Smooth muscle cell (in vitro differentiated cells): Measurements from ENCODE around the gene ENOX1. TPM values are rescaled to one million over a fixed set of nuclear protein-coding genes. Genes with fewer than 3 reads are reported as not detected.
A peak's percentile ranks its signal among the peaks of the same experiment; 100 is the strongest.

Source experiments
- DNase-seq: peaks from one replicate; lab custom pipeline; 2025; ENCODE audit not compliant: unreplicated experiment; lab: John Stamatoyannopoulos, UW
- H2AFZ ChIP-seq: fragments of 200-600 bp; sonication (generic); 2 replicates; pipeline ENCODE4 v1.6.0; 2016; ENCODE audit warnings: antibody characterized with exemption, low read depth, mild to moderate bottlenecking
- H3F3A ChIP-seq: fragments of 200-600 bp; sonication (generic); 2 replicates; pipeline ENCODE4 v1.6.0; 2017; ENCODE audit warnings: antibody characterized with exemption, low read depth
- H3K27ac ChIP-seq: fragments of 200-600 bp; sonication (generic); 2 replicates; pipeline ENCODE4 v1.5.1; 2016; ENCODE audit warnings: low read depth, mild to moderate bottlenecking
- H3K27me3 ChIP-seq: fragments of 200-600 bp; sonication (generic); 2 replicates; pipeline ENCODE4 v1.6.1; 2016; ENCODE audit warnings: low read depth, mild to moderate bottlenecking
- H3K36me3 ChIP-seq: fragments of 200-600 bp; sonication (generic); 2 replicates; pipeline ENCODE4 v1.5.1; 2016; ENCODE audit warnings: low read depth
- H3K4me1 ChIP-seq: fragments of 200-600 bp; sonication (generic); 2 replicates; pipeline ENCODE4 v1.5.1; 2016; ENCODE audit warnings: low read depth
- H3K4me2 ChIP-seq: fragments of 200-600 bp; sonication (generic); 2 replicates; pipeline ENCODE4 v1.6.0; 2016; ENCODE audit warnings: mild to moderate bottlenecking
- H3K4me3 ChIP-seq: fragments of 200-600 bp; sonication (generic); 2 replicates; pipeline ENCODE4 v1.5.1; 2016; ENCODE audit warnings: mild to moderate bottlenecking
- H3K79me2 ChIP-seq: fragments of 200-600 bp; sonication (generic); 2 replicates; pipeline ENCODE4 v1.6.0; 2016; ENCODE audit warnings: low read depth, mild to moderate bottlenecking
- H3K9ac ChIP-seq: fragments of 200-600 bp; sonication (generic); 2 replicates; pipeline ENCODE4 v1.6.0; 2016; ENCODE audit warnings: low read depth
- H3K9me3 ChIP-seq: fragments of 200-600 bp; sonication (generic); replicated peaks from 2 replicates; pipeline ENCODE4 v1.5.1; 2016; ENCODE audit warnings: low read depth
- H4K20me1 ChIP-seq: fragments of 200-600 bp; sonication (generic); 2 replicates; pipeline ENCODE4 v1.6.0; 2016; ENCODE audit warnings: low read depth
- CTCF ChIP-seq: fragments of 200-600 bp; sonication (generic); IDR thresholded peaks from 2 replicates; pipeline ENCODE4 v1.5.1; 2017; ENCODE audit warnings: borderline replicate concordance, mild to moderate bottlenecking, antibody characterized with exemption; ENCODE audit not compliant: insufficient read depth, poor library complexity, severe bottlenecking
- WGBS: methylation state at CpG from one replicate; pipeline ENCODE4 v1.1.7; 2016; ENCODE audit warnings: low lambda C conversion rate; 5-methylcytosine and 5-hydroxymethylcytosine counted together
- polyA plus RNA-seq: library from polyadenylated mRNA; unstranded; fragments of >200 nt; fragmentation: Nextera tagmentation; extraction: Ambion mirVana; gene quantifications from 2 replicates; pipeline ENCODE4 v1.2.1, GENCODE V29; 2016
- total RNA-seq: library from RNA; depleted of rRNA; stranded (reverse); fragments of >200 nt; gene quantifications from 2 replicates; pipeline ENCODE4 v1.2.3, GENCODE V29; 2014

Gene ENOX1
- total and polyA plus RNA-seq, 2 experiments from 2014 or later = 1.9 to 2.6 TPM

- Histone ChIP-seq H3K4me3 (no peak overlapping the region), H3K79me2 (no peaks in the 10 kb centered on the region), H3K9me3 (no peaks in the 10 kb centered on the region), H3K27me3 (no peaks in the 10 kb centered on the region), H3K27ac (no peak overlapping the region), H4K20me1 (no peaks in the 10 kb centered on the region), H3K4me2 (no peak overlapping the region), H3F3A (no peaks in the 10 kb centered on the region), H3K36me3 (no peaks in the 10 kb centered on the region), H3K4me1 (no peaks in the 10 kb centered on the region), H2AFZ (no peak overlapping the region), H3K9ac (no peak overlapping the region)
- 48% methylated on average over 2 of the region's 2 CpGs for WGBS
- TF ChIP-seq CTCF = no peak
- no peak for DNase-seq
These were observed 481.8 kb downstream of the ENOX1 start for GRCh38 chr13:43304945-43305344.

GRCh38 chr13:43304449-43304848, 482.3 kb downstream of the ENOX1 start:
- Histone ChIP-seq H2AFZ (no peak overlapping the region), H3K4me1 (no peaks in the 10 kb centered on the region), H3K4me3 (no peak overlapping the region), H3K9ac (no peak overlapping the region), H3K4me2 (no peak overlapping the region), H3K9me3 (no peaks in the 10 kb centered on the region), H3F3A (no peaks in the 10 kb centered on the region), H4K20me1 (no peaks in the 10 kb centered on the region), H3K27ac (no peak overlapping the region), H3K27me3 (no peaks in the 10 kb centered on the region), H3K79me2 (no peaks in the 10 kb centered on the region), H3K36me3 (no peaks in the 10 kb centered on the region)
- no peak for DNase-seq
- no peak for TF ChIP-seq CTCF
- 59% methylated on average over 2 of the region's 2 CpGs for WGBS

- Histone ChIP-seq H3K27ac (peak overlapping the region; percentile 49), H3K4me2 (peak overlapping the region; percentile 45), H3K27me3 (no peaks in the 10 kb centered on the region), H3K36me3 (no peaks in the 10 kb centered on the region), H3K4me3 (no peak overlapping the region), H4K20me1 (no peaks in the 10 kb centered on the region), H2AFZ (no peak overlapping the region), H3K4me1 (no peaks in the 10 kb centered on the region), H3K9me3 (no peaks in the 10 kb centered on the region), H3F3A (no peaks in the 10 kb centered on the region), H3K9ac (no peak overlapping the region), H3K79me2 (no peaks in the 10 kb centered on the region)
- 13% methylated on average over 5 of the region's 5 CpGs for WGBS
- TF ChIP-seq CTCF = peak; percentile 43
- peak; percentile 31 for DNase-seq
These were observed 483.6 kb downstream of the ENOX1 start for GRCh38 chr13:43303033-43303729.
